ENCODE data around the gene KIRREL1.

Gene KIRREL1

GRCh38 chr1:158100498-158100897, 107.1 kb downstream of the KIRREL1 start:
- Histone ChIP-seq H3K4me3 (ENCODE audit: low read length) (no peak overlapping the region), H3K18ac (ENCODE audit: low read length) (no peak overlapping the region), H3K4me2 (ENCODE audit: low read length) (no peak overlapping the region), H3K56ac (ENCODE audit: low read length) (no peak overlapping the region), H4K8ac (ENCODE audit: low read depth, low read length) (no peak overlapping the region), H3K4ac (ENCODE audit: low read depth, low read length) (no peak overlapping the region), H3K9ac (ENCODE audit: low read length) (no peak overlapping the region), H3K23ac (ENCODE audit: low read length) (no peak overlapping the region), H3K27me3 (ENCODE audit: insufficient read depth, low read length, poor library complexity) (no peaks in the 10 kb centered on the region), H3K27ac (ENCODE audit: low read depth, low read length) (no peak overlapping the region), H3K4me1 (ENCODE audit: control insufficient read depth, low read depth, low read length) (peaks cover 19% of the 10 kb centered on the region), H2BK120ac (ENCODE audit: low read depth, low read length) (no peak overlapping the region), H2BK5ac (ENCODE audit: low read length) (no peak overlapping the region), H4K5ac (ENCODE audit: low read length) (no peak overlapping the region), H3K79me1 (ENCODE audit: low read length) (no peaks in the 10 kb centered on the region), H3K79me2 (ENCODE audit: control insufficient read depth, insufficient read depth, low read length) (no peaks in the 10 kb centered on the region), H2BK15ac (replicated peaks; ENCODE audit: low read depth) (no peak overlapping the region), H3K36me3 (ENCODE audit: control insufficient read depth, insufficient read depth, low read length) (no peaks in the 10 kb centered on the region), H2AK5ac (ENCODE audit: low read length) (no peak overlapping the region)
- DNase-seq, result no peak
- no CpG with 5 or more reads among the region's 2 CpGs for WGBS (ENCODE audit: extremely low coverage, insufficient coverage, low lambda C conversion rate)

- no peaks in the 10 kb centered on the region for H3K27me3 ChIP-seq (ENCODE audit: insufficient read depth, low read length, poor library complexity)
- no peak overlapping the region for H3K4me3 ChIP-seq (ENCODE audit: low read length)
- no peak overlapping the region for H3K4me2 ChIP-seq (ENCODE audit: low read length)
- no peaks in the 10 kb centered on the region for H3K79me2 ChIP-seq (ENCODE audit: control insufficient read depth, insufficient read depth, low read length)
- H3K27ac ChIP-seq (ENCODE audit: low read depth, low read length), result no peak overlapping the region
- no CpG with 5 or more reads among the region's 2 CpGs for WGBS (ENCODE audit: extremely low coverage, insufficient coverage, low lambda C conversion rate)
- H2BK120ac ChIP-seq (ENCODE audit: low read depth, low read length), result no peak overlapping the region
- H3K9ac ChIP-seq (ENCODE audit: low read length), result no peak overlapping the region
- H3K4me1 ChIP-seq (ENCODE audit: control insufficient read depth, low read depth, low read length), result peaks cover 21% of the 10 kb centered on the region
- no peak overlapping the region for H4K8ac ChIP-seq (ENCODE audit: low read depth, low read length)
- no peak overlapping the region for H2BK5ac ChIP-seq (ENCODE audit: low read length)
- H3K79me1 ChIP-seq (ENCODE audit: low read length), result no peaks in the 10 kb centered on the region
- DNase-seq, result no peak
- no peak overlapping the region for H3K4ac ChIP-seq (ENCODE audit: low read depth, low read length)
- no peak overlapping the region for H3K23ac ChIP-seq (ENCODE audit: low read length)
- H2BK15ac ChIP-seq (replicated peaks; ENCODE audit: low read depth), result no peak overlapping the region
- no peak overlapping the region for H2AK5ac ChIP-seq (ENCODE audit: low read length)
- H3K56ac ChIP-seq (ENCODE audit: low read length), result no peak overlapping the region
- no peaks in the 10 kb centered on the region for H3K36me3 ChIP-seq (ENCODE audit: control insufficient read depth, insufficient read depth, low read length)
- no peak overlapping the region for H4K5ac ChIP-seq (ENCODE audit: low read length)
- no peak overlapping the region for H3K18ac ChIP-seq (ENCODE audit: low read length)
Measured at GRCh38 chr1:158101455-158101854, 108.0 kb downstream of the KIRREL1 start.

- Histone ChIP-seq H2BK15ac (replicated peaks; ENCODE audit: low read depth) (no peak overlapping the region), H3K79me1 (ENCODE audit: low read length) (no peaks in the 10 kb centered on the region), H3K23ac (ENCODE audit: low read length) (no peak overlapping the region), H3K27me3 (ENCODE audit: insufficient read depth, low read length, poor library complexity) (no peaks in the 10 kb centered on the region), H3K4me1 (ENCODE audit: control insufficient read depth, low read depth, low read length) (peaks cover 18% of the 10 kb centered on the region), H3K36me3 (ENCODE audit: control insufficient read depth, insufficient read depth, low read length) (no peaks in the 10 kb centered on the region), H3K9ac (ENCODE audit: low read length) (no peak overlapping the region), H3K4me3 (ENCODE audit: low read length) (no peak overlapping the region), H3K27ac (ENCODE audit: low read depth, low read length) (no peak overlapping the region), H3K79me2 (ENCODE audit: control insufficient read depth, insufficient read depth, low read length) (no peaks in the 10 kb centered on the region), H4K8ac (ENCODE audit: low read depth, low read length) (no peak overlapping the region), H3K18ac (ENCODE audit: low read length) (no peak overlapping the region), H2BK120ac (ENCODE audit: low read depth, low read length) (no peak overlapping the region), H2AK5ac (ENCODE audit: low read length) (no peak overlapping the region), H2BK5ac (ENCODE audit: low read length) (no peak overlapping the region), H3K4ac (ENCODE audit: low read depth, low read length) (no peak overlapping the region), H3K4me2 (ENCODE audit: low read length) (no peak overlapping the region), H4K5ac (ENCODE audit: low read length) (no peak overlapping the region), H3K56ac (ENCODE audit: low read length) (no peak overlapping the region)
- no CpG with 5 or more reads among the region's 1 CpG for WGBS (ENCODE audit: extremely low coverage, insufficient coverage, low lambda C conversion rate)
- DNase-seq, result peak; percentile 61
Measured at GRCh38 chr1:158101927-158102326, 108.5 kb downstream of the KIRREL1 start.

- Histone ChIP-seq H3K4me3 (ENCODE audit: low read length) (no peak overlapping the region), H3K27me3 (ENCODE audit: insufficient read depth, low read length, poor library complexity) (no peaks in the 10 kb centered on the region), H3K4me1 (ENCODE audit: control insufficient read depth, low read depth, low read length) (peaks cover 18% of the 10 kb centered on the region), H2BK120ac (ENCODE audit: low read depth, low read length) (no peak overlapping the region), H3K79me2 (ENCODE audit: control insufficient read depth, insufficient read depth, low read length) (no peaks in the 10 kb centered on the region), H2AK5ac (ENCODE audit: low read length) (no peak overlapping the region), H2BK5ac (ENCODE audit: low read length) (no peak overlapping the region), H3K18ac (ENCODE audit: low read length) (peak overlapping the region; percentile 70), H3K4me2 (ENCODE audit: low read length) (no peak overlapping the region), H2BK15ac (replicated peaks; ENCODE audit: low read depth) (no peak overlapping the region), H3K9ac (ENCODE audit: low read length) (no peak overlapping the region), H3K56ac (ENCODE audit: low read length) (no peak overlapping the region), H3K23ac (ENCODE audit: low read length) (no peak overlapping the region), H4K5ac (ENCODE audit: low read length) (no peak overlapping the region), H3K79me1 (ENCODE audit: low read length) (no peaks in the 10 kb centered on the region), H3K4ac (ENCODE audit: low read depth, low read length) (no peak overlapping the region), H3K36me3 (ENCODE audit: control insufficient read depth, insufficient read depth, low read length) (no peaks in the 10 kb centered on the region), H4K8ac (ENCODE audit: low read depth, low read length) (no peak overlapping the region), H3K27ac (ENCODE audit: low read depth, low read length) (no peak overlapping the region)
- WGBS (ENCODE audit: extremely low coverage, insufficient coverage, low lambda C conversion rate), result no CpG with 5 or more reads among the region's 6 CpGs
- no peak for DNase-seq
Measured at GRCh38 chr1:158102881-158103674, 109.6 kb downstream of the KIRREL1 start.

- H3K4ac ChIP-seq (ENCODE audit: low read depth, low read length), result peak overlapping the region; percentile 43
- H4K8ac ChIP-seq (ENCODE audit: low read depth, low read length), result no peak overlapping the region
- H3K4me2 ChIP-seq (ENCODE audit: low read length), result no peak overlapping the region
- no peak overlapping the region for H3K27ac ChIP-seq (ENCODE audit: low read depth, low read length)
- no peak overlapping the region for H3K23ac ChIP-seq (ENCODE audit: low read length)
- H3K4me3 ChIP-seq (ENCODE audit: low read length), result no peak overlapping the region
- H3K56ac ChIP-seq (ENCODE audit: low read length), result no peak overlapping the region
- H2AK5ac ChIP-seq (ENCODE audit: low read length), result no peak overlapping the region
- H3K27me3 ChIP-seq (ENCODE audit: insufficient read depth, low read length, poor library complexity), result no peaks in the 10 kb centered on the region
- H3K18ac ChIP-seq (ENCODE audit: low read length), result peak overlapping the region; percentile 68
- no peak overlapping the region for H2BK5ac ChIP-seq (ENCODE audit: low read length)
- no peaks in the 10 kb centered on the region for H3K79me1 ChIP-seq (ENCODE audit: low read length)
- H3K4me1 ChIP-seq (ENCODE audit: control insufficient read depth, low read depth, low read length), result peaks cover 18% of the 10 kb centered on the region
- H2BK15ac ChIP-seq (replicated peaks; ENCODE audit: low read depth), result peak overlapping the region; percentile 39
- peak overlapping the region; percentile 35 for H2BK120ac ChIP-seq (ENCODE audit: low read depth, low read length)
- H3K9ac ChIP-seq (ENCODE audit: low read length), result no peak overlapping the region
- H4K5ac ChIP-seq (ENCODE audit: low read length), result no peak overlapping the region
- WGBS (ENCODE audit: extremely low coverage, insufficient coverage, low lambda C conversion rate), result no CpG with 5 or more reads among the region's 5 CpGs
- no peaks in the 10 kb centered on the region for H3K36me3 ChIP-seq (ENCODE audit: control insufficient read depth, insufficient read depth, low read length)
- DNase-seq, result peak; percentile 46
- H3K79me2 ChIP-seq (ENCODE audit: control insufficient read depth, insufficient read depth, low read length), result no peaks in the 10 kb centered on the region
Measured at GRCh38 chr1:158103861-158104522, 110.5 kb downstream of the KIRREL1 start.

All from mesendoderm (in vitro differentiated cells).